B cell (primary cell): Measurements from ENCODE around the gene NR5A2. TPM values are rescaled to one million over a fixed set of nuclear protein-coding genes. Genes with fewer than 3 reads are reported as not detected.
A peak's percentile ranks its signal among the peaks of the same experiment; 100 is the strongest.

Experiments used
- ATAC-seq: fragments of 200-7000 bp; cut with Tn5 transposase; one replicate; pipeline ENCODE4 v1.10.0; 2021; ENCODE audit warnings: low read depth, mild to moderate bottlenecking, moderate number of reproducible peaks, moderate library complexity
- CTCF ChIA-PET: fragments of 350-600 bp; sonication (Branson Sonifier 250); formaldehyde crosslinking; loops from one replicate; lab custom pipeline; 2021; ENCODE audit warnings: antibody characterized with exemption, inconsistent platforms; lab: Charles Lee
- POLR2A ChIA-PET: fragments of 350-600 bp; sonication (Branson Sonifier 250); formaldehyde crosslinking; loops from one replicate; lab custom pipeline; 2021; ENCODE audit warnings: antibody characterized with exemption; lab: Charles Lee
- DNase-seq: peaks from one replicate; pipeline ENCODE4 v3.0.0; 2013
- H2AFZ ChIP-seq: 2 replicates; pipeline ENCODE4 v1.6.1; 2012; ENCODE audit warnings: mild to moderate bottlenecking, low read depth, low read length; ENCODE audit not compliant: insufficient read depth, poor library complexity, severe bottlenecking
- H3K27ac ChIP-seq, 2 donors: 1 replicate in 1 of 2; 2 replicates in 1 of 2; pipeline ENCODE4 v1.5.1; 2012 to 2013; ENCODE audit warnings: low read length in 2 of 2, mild to moderate bottlenecking in 2 of 2, moderate library complexity in 1 of 2
- H3K27me3 ChIP-seq, 4 experiments: fragments of 200-600 bp in 1 of 4; sonication (generic) in 1 of 4; replicated peaks in 1 of 4; 1 replicate in 2 of 4; 2 replicates in 2 of 4; pipeline versions ENCODE4 v1.6.1 to v1.7.0; 2013 to 2016; ENCODE audit warnings: low read length in 3 of 4, mild to moderate bottlenecking in 2 of 4, mixed read lengths in 1 of 4, moderate library complexity in 1 of 4; ENCODE audit not compliant: insufficient read depth in 4 of 4, control insufficient read depth in 3 of 4; ENCODE audit errors: control extremely low read depth in 1 of 4
- H3K36me3 ChIP-seq, 2 experiments: replicated peaks in 1 of 2; 1 replicate in 1 of 2; 2 replicates in 1 of 2; pipeline versions ENCODE4 v1.6.1 to v1.7.1; 2013; ENCODE audit warnings: low read length in 1 of 2; ENCODE audit not compliant: insufficient read depth in 2 of 2, control insufficient read depth in 1 of 2; ENCODE audit errors: control extremely low read depth in 1 of 2, extremely low read depth in 1 of 2
- H3K4me1 ChIP-seq, 2 donors: fragments of 200-600 bp in 1 of 2; sonication (generic) in 1 of 2; 1 replicate in 1 of 2; 2 replicates in 1 of 2; pipeline versions ENCODE4 v1.5.1 to v1.6.1; 2013 to 2017; ENCODE audit warnings: low read length in 2 of 2; ENCODE audit not compliant: control insufficient read depth in 2 of 2, insufficient read depth in 2 of 2
- H3K4me2 ChIP-seq: replicated peaks from 2 replicates; pipeline ENCODE3; 2012; ENCODE audit warnings: mild to moderate bottlenecking, low read depth, low read length; ENCODE audit not compliant: poor library complexity, severe bottlenecking
- H3K4me3 ChIP-seq, 5 experiments: fragments of 200-600 bp in 1 of 5; sonication (generic) in 1 of 5; 1 replicate in 3 of 5; 2 replicates in 2 of 5; pipeline versions ENCODE4 v1.5.1 to v1.7.0; 2011 to 2016; ENCODE audit warnings: low read length in 4 of 5, mild to moderate bottlenecking in 4 of 5, low read depth in 2 of 5, control low read depth in 1 of 5, moderate library complexity in 1 of 5; ENCODE audit not compliant: insufficient read depth in 1 of 5; ENCODE audit errors: control extremely low read depth in 1 of 5, extremely low read depth in 1 of 5
- H3K79me2 ChIP-seq: fragments of 200-600 bp; sonication (generic); one replicate; pipeline ENCODE4 v1.6.0; 2016; ENCODE audit warnings: low read length; ENCODE audit not compliant: control insufficient read depth, insufficient read depth
- H3K9ac ChIP-seq: fragments of 200-600 bp; sonication (generic); 2 replicates; pipeline ENCODE4 v1.6.1; 2017; ENCODE audit warnings: mild to moderate bottlenecking, low read length, moderate library complexity
- H3K9me3 ChIP-seq, 3 donors: one replicate each; pipeline versions ENCODE4 v1.6.1 to v1.7.1; 2013; ENCODE audit warnings: low read length in 2 of 3; ENCODE audit not compliant: control insufficient read depth in 2 of 3, insufficient read depth in 1 of 3; ENCODE audit errors: control extremely low read depth in 1 of 3
- H4K20me1 ChIP-seq: 2 replicates; pipeline ENCODE4 v1.6.0; 2012; ENCODE audit warnings: mild to moderate bottlenecking, low read length; ENCODE audit not compliant: insufficient read depth, control insufficient read depth, poor library complexity, severe bottlenecking
- H3K27ac Mint-ChIP-seq: one replicate; pipeline ENCODE4 v1.8.0; 2021; ENCODE audit warnings: mixed read lengths
- H3K27me3 Mint-ChIP-seq: one replicate; pipeline ENCODE4 v1.8.0; 2021; ENCODE audit warnings: mixed read lengths
- H3K4me1 Mint-ChIP-seq: one replicate; pipeline ENCODE4 v1.8.0; 2021; ENCODE audit warnings: mixed read lengths
- H3K4me3 Mint-ChIP-seq: one replicate; pipeline ENCODE4 v1.8.0; 2021; ENCODE audit warnings: mixed read lengths
- H3K9me3 Mint-ChIP-seq: one replicate; pipeline ENCODE4 v1.8.0; 2022; ENCODE audit warnings: mixed read lengths; ENCODE audit not compliant: insufficient read depth
- EZH2 ChIP-seq: IDR thresholded peaks from 2 replicates; pipeline ENCODE4 v1.6.1; 2012; ENCODE audit warnings: borderline replicate concordance, low read depth, mild to moderate bottlenecking, moderate library complexity, low read length; ENCODE audit not compliant: insufficient read depth, poor library complexity, severe bottlenecking
- WGBS: methylation state at CpG from one replicate; pipeline ENCODE4 v1.1.5; 2013; ENCODE audit warnings: missing lambda C conversion rate; ENCODE audit not compliant: insufficient coverage; 5-methylcytosine and 5-hydroxymethylcytosine counted together
- intact Hi-C: fragments of 100-400 bp; cut with micrococcal nuclease; formaldehyde crosslinking; loops from one replicate; pipeline ENCODE4 v1.10.0; 2022
- polyA plus RNA-seq: library from polyadenylated mRNA; depleted of rRNA; stranded (reverse); fragments of >200 nt; gene quantifications from 2 replicates; pipeline ENCODE4 v1.2.3, GENCODE V29; 2012
- total RNA-seq, 2 donors: library from RNA; stranded (reverse); fragments of 120-200 nt in 1 of 2; gene quantifications; 1 replicate in 1 of 2; 2 replicates in 1 of 2; pipeline versions ENCODE4 v1.2.3 to v1.2.4, GENCODE V29; 2013 to 2022
- TF ChIP-seq, protein P1 (sequence below): fragments of 200-600 bp; IDR thresholded peaks from one replicate; pipeline ENCODE4 v1.8.0; 2022; ENCODE audit warnings: antibody characterized with exemption, mild to moderate bottlenecking

The NR5A2 gene
- total and polyA plus RNA-seq, 2 donors (not counting 1 experiment from before 2014, with no cell fraction given), result 0.07 TPM; not detected in 1

DNA sequence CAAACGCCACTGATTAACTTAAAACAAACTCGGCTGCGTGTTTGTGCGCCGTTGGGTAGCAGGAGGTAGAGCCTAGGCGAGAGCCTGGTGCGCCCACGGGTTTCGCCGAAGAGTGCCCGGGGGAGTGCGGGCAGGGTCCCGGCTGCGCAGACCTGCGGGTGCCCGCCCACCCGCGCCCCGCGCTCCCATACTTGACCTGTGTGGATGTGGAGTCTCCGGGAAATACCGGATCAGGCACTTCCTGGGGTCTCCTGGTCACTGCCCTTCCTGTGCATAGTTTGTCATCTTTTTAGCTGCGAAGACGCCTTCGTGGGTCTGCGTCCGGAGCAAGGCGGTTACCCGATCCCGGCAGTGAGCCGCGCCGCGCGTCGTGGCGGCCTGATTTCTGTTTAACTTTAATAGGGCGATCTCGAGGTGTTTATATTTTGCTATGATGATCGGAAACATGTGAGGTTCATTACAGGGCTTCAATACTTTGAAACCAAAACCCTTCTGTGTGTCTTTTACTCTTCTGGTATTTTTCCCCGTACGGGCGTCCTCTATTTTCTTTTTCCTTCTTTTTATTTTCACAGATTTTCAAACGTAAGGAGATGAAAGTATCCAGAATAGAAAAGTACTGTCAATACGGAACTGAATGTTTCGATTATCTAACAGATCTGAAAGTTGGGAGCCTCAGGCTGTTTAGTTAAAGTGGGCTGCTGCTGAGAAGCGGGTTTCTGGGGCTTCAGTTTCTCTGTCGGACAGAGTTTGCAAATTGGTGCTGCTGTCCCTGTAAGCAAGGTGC, 15.2 kb downstream of the NR5A2 start:
- H3K36me3 ChIP-seq, result no peaks in the 10 kb centered on the region
- ATAC-seq, result no peak
- no peaks in the 10 kb centered on the region for H3K79me2 ChIP-seq
- ChIA-PET POLR2A (no interaction called here), CTCF (no interaction called here)
- DNase-seq, result peak; percentile 59
- Mint-ChIP-seq H3K4me1 (peaks cover 38% of the 10 kb centered on the region), H3K4me3 (peak overlapping the region; percentile 85), H3K27me3 (peaks cover 66% of the 10 kb centered on the region), H3K27ac (peak overlapping the region; percentile 62), H3K9me3 (no peaks in the 10 kb centered on the region)
- H3K4me2 ChIP-seq, result peak overlapping the region; percentile 96
- H2AFZ ChIP-seq, result peak overlapping the region; percentile 46
- H3K9ac ChIP-seq, result peak overlapping the region; percentile 51
- peak overlapping the region; percentile 6 to 59 (median 25) for H3K4me3 ChIP-seq
- H4K20me1 ChIP-seq, result no peaks in the 10 kb centered on the region
- intact Hi-C loops, result loop anchor here (10.0 kb wide), 1 partner anchor 262 kb away; no protein-coding TSS in a partner anchor
- TF ChIP-seq, protein P1, sequence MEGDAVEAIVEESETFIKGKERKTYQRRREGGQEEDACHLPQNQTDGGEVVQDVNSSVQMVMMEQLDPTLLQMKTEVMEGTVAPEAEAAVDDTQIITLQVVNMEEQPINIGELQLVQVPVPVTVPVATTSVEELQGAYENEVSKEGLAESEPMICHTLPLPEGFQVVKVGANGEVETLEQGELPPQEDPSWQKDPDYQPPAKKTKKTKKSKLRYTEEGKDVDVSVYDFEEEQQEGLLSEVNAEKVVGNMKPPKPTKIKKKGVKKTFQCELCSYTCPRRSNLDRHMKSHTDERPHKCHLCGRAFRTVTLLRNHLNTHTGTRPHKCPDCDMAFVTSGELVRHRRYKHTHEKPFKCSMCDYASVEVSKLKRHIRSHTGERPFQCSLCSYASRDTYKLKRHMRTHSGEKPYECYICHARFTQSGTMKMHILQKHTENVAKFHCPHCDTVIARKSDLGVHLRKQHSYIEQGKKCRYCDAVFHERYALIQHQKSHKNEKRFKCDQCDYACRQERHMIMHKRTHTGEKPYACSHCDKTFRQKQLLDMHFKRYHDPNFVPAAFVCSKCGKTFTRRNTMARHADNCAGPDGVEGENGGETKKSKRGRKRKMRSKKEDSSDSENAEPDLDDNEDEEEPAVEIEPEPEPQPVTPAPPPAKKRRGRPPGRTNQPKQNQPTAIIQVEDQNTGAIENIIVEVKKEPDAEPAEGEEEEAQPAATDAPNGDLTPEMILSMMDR, result no peak
- TF ChIP-seq EZH2, result peak; percentile 98
- WGBS, result 6% methylated on average over 40 of the region's 48 CpGs
- peaks cover 49 to 51% of the 10 kb centered on the region in 2 donors for H3K4me1 ChIP-seq
- H3K27ac ChIP-seq, result no peak overlapping the region
- peaks cover 0 to 31% (median 1%) of the 10 kb centered on the region in 3 donors for H3K9me3 ChIP-seq
- H3K27me3 ChIP-seq, result peaks cover 3 to 74% (median 58%) of the 10 kb centered on the region in 4 experiments

DNA sequence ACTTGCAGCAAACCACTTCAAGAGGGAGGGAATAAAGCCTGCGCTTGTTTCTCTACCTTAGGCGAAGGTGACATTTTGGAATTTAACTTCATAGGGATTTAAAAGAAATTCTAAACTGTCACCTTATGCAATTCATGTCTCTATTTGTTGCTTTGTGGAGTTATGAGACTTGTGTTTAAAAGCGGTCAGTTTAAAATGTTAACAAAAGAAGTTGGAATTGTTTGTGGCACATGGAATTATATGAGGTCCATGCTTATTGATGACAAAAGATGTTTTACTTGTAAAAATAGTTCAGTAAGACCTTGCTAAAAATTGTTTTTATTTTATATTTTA, 15.8 kb downstream of the NR5A2 start:
- no peak for ATAC-seq
- TF ChIP-seq, protein P1, result no peak
- TF ChIP-seq EZH2, result no peak

More for the DNA sequence above, 15.8 kb downstream of the NR5A2 start:
- Histone ChIP-seq H3K4me2 (peak overlapping the region; percentile 96), H3K79me2 (no peaks in the 10 kb centered on the region), H2AFZ (peak overlapping the region; percentile 46), H4K20me1 (no peaks in the 10 kb centered on the region), H3K4me3 (peak overlapping the region in 1 of 5 experiments; percentile 59), H3K27me3 (peaks cover 3 to 68% (median 55%) of the 10 kb centered on the region in 4 experiments), H3K9me3 (peaks cover 0 to 27% (median 1%) of the 10 kb centered on the region in 3 donors), H3K27ac (no peak overlapping the region), H3K4me1 (peaks cover 47% of the 10 kb centered on the region in 2 donors), H3K36me3 (no peaks in the 10 kb centered on the region), H3K9ac (peak overlapping the region; percentile 51)
- H3K4me3 Mint-ChIP-seq, result peak overlapping the region; percentile 85
- POLR2A ChIA-PET, result no interaction called here
- intact Hi-C loops, result loop anchor here (10.0 kb wide), 1 partner anchor 261 kb away; no protein-coding TSS in a partner anchor
- peak; percentile 52 for DNase-seq
- no peak overlapping the region for H3K27ac Mint-ChIP-seq
- peaks cover 65% of the 10 kb centered on the region for H3K27me3 Mint-ChIP-seq
- no peaks in the 10 kb centered on the region for H3K9me3 Mint-ChIP-seq
- H3K4me1 Mint-ChIP-seq, result peaks cover 36% of the 10 kb centered on the region
- no CpG with 5 or more reads among the region's 3 CpGs for WGBS
- CTCF ChIA-PET, result no interaction called here
